ENCODE measurements around the gene DPP10. TPM values are rescaled to one million over a fixed set of nuclear protein-coding genes. Genes with fewer than 3 reads are reported as not detected.

Gene DPP10
- total and polyA plus RNA-seq, 9 donors: 0.12 to 5.9 (median 0.64) TPM; not detected in 3

DNA sequence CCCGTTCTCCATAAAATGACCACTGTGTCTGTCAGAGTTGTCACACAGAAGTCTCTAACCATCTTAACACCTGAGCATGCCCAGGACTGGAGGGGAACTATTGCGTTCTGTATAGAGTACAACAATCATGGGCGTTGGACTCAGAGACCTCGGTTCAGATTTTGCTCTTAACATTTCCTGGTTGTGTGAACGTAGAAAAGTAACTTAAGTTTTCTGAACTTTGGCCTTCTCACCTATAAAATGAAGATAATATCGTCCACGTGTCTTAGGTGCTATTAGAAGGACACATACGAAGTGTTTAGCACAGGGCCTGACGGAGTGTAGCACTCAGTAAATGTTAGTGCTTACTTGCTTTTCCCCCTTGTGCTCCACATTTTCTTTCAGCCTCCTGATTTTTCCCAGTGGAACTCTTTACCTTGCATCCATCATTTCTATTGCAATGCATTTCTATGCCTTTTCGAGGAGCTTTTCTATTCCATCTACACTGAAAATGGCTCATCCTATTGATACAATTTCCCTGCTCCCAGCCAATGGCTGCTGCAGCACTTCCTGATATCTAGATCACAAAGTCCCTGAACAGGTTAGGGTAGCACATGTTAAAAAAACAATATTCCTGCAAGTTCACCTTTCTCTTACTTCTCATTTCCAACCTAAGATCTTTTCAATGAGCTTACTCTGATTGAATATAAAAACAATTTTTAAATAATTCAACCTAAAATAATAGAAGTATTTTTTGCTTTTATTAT is 22.7 kb downstream of the DPP10 start:
- no peaks in the 10 kb centered on the region for H3K36me3 ChIP-seq
- H3K4me1 ChIP-seq (ENCODE audit: insufficient read depth): no peaks in the 10 kb centered on the region
- WGBS, 3 donors: 83 to 92% (median 89%) methylated on average over 10 of the region's 10 CpGs
- no peak overlapping the region for H3K27ac ChIP-seq
- no peaks in the 10 kb centered on the region for H3K27me3 ChIP-seq
- no peak for TF ChIP-seq EP300 (IDR thresholded peaks at IDR 0.05)
- TF ChIP-seq, protein P1, sequence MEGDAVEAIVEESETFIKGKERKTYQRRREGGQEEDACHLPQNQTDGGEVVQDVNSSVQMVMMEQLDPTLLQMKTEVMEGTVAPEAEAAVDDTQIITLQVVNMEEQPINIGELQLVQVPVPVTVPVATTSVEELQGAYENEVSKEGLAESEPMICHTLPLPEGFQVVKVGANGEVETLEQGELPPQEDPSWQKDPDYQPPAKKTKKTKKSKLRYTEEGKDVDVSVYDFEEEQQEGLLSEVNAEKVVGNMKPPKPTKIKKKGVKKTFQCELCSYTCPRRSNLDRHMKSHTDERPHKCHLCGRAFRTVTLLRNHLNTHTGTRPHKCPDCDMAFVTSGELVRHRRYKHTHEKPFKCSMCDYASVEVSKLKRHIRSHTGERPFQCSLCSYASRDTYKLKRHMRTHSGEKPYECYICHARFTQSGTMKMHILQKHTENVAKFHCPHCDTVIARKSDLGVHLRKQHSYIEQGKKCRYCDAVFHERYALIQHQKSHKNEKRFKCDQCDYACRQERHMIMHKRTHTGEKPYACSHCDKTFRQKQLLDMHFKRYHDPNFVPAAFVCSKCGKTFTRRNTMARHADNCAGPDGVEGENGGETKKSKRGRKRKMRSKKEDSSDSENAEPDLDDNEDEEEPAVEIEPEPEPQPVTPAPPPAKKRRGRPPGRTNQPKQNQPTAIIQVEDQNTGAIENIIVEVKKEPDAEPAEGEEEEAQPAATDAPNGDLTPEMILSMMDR (IDR thresholded peaks at IDR 0.05): no peak
- TF ChIP-seq POLR2A (IDR thresholded peaks at IDR 0.05): no peak
- no peaks in the 10 kb centered on the region for H3K9me3 ChIP-seq
- no peak for DNase-seq
- intact Hi-C loops (cut with DNase I): no loop called here
- H3K4me3 ChIP-seq: no peak overlapping the region

DNA sequence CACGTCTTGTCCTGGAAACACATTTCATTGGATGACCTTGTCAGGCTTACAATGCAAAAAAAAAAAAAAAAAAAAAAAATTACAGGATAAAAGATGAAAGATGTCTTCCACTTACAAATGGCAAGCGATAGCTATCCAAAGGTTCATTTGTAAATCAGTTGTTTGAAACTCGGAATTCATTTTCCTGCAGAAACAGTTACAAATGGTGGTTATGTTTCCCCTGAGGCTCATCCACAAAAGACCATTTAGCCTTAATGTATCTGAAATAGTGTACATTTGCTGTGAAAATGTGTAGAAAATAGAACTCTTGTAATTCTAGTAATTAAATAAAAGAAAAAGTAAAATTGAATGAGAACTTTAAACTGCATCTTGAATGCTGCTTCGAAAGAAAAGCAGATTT is 25.9 kb downstream of the DPP10 start:
- 81 to 88% (median 85%) methylated on average over 4 of the region's 4 CpGs for WGBS, 3 donors
- no peaks in the 10 kb centered on the region for H3K36me3 ChIP-seq
- intact Hi-C loops (cut with DNase I): no loop called here
- H3K9me3 ChIP-seq: no peaks in the 10 kb centered on the region
- H3K4me3 ChIP-seq: no peak overlapping the region
- no peak overlapping the region for H3K27ac ChIP-seq
- TF ChIP-seq, protein P1 (IDR thresholded peaks at IDR 0.05): no peak
- TF ChIP-seq POLR2A (IDR thresholded peaks at IDR 0.05) (no peak), EP300 (IDR thresholded peaks at IDR 0.05) (no peak)
- DNase-seq: no peak
- no peaks in the 10 kb centered on the region for H3K27me3 ChIP-seq
- no peaks in the 10 kb centered on the region for H3K4me1 ChIP-seq (ENCODE audit: insufficient read depth)

DNA sequence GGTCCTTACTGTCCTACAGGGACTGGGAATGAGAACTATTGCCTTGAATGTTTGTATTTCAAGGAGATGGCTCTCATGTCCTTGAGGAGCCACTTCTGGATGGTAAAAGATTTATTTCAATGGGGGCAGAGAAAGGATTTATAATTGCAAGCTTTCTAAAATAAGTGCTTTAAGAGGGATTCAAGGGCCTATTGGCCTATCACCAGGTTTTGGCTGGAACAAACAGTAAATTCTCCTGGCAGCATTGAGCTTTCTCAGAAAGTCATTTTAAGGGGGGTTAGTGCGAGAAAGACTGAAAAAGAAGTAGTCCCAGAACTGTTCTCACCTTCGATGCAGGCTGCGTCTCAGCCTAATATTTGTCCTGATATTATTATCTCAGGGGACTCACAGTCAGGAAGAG is 29.8 kb downstream of the DPP10 start:
- Histone ChIP-seq H3K9me3 (no peaks in the 10 kb centered on the region), H3K27ac (no peak overlapping the region), H3K27me3 (no peaks in the 10 kb centered on the region), H3K4me1 (ENCODE audit: insufficient read depth) (no peaks in the 10 kb centered on the region), H3K4me3 (no peak overlapping the region), H3K36me3 (no peaks in the 10 kb centered on the region)
- 41 to 62% (median 61%) methylated on average over 3 of the region's 3 CpGs for WGBS, 3 donors
- DNase-seq: no peak
- TF ChIP-seq, protein P1 (IDR thresholded peaks at IDR 0.05): no peak
- no peak for TF ChIP-seq EP300 (IDR thresholded peaks at IDR 0.05)
- TF ChIP-seq POLR2A (IDR thresholded peaks at IDR 0.05): no peak
- intact Hi-C loops (cut with DNase I): no loop called here

DNA sequence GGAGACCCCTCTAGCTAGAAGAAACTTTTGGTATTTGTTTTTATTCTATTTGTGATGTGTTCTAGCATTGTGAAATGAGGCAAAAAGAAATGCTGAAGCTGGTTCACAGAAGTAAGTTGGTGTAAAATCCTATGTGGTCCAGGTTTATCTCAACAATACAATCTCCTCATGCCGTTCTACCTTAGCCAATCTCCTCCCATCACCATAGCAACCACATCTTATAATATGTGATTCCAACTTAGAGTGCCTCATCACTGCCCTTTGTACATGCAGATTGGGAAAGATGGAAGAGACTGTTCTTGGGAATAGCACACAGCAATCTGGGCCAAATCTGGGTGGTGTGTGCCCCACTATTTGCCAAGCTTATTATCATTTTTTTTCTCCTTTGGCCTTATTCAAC is 30.3 kb downstream of the DPP10 start:
- no peak overlapping the region for H3K27ac ChIP-seq
- no peak overlapping the region for H3K4me3 ChIP-seq
- TF ChIP-seq EP300 (IDR thresholded peaks at IDR 0.05): no peak
- no peak for TF ChIP-seq POLR2A (IDR thresholded peaks at IDR 0.05)
- TF ChIP-seq, protein P1 (IDR thresholded peaks at IDR 0.05): no peak
- no peaks in the 10 kb centered on the region for H3K9me3 ChIP-seq
- intact Hi-C loops (cut with DNase I): no loop called here
- no peaks in the 10 kb centered on the region for H3K36me3 ChIP-seq
- WGBS, 3 donors: 62 to 68% (median 68%) methylated on average over 1 of the region's 1 CpG
- DNase-seq: no peak
- no peaks in the 10 kb centered on the region for H3K27me3 ChIP-seq
- H3K4me1 ChIP-seq (ENCODE audit: insufficient read depth): no peaks in the 10 kb centered on the region
